GM18861 (cell line): Measurements from ENCODE around the gene USH1G.
"Not testable (repeated sequence)": the region's sequence is repeated elsewhere in the genome, so short reads cannot be mapped to it uniquely, and the experiment has no call there.

Experiments used
- ATAC-seq: cut with Tn5 transposase; IDR thresholded peaks from one replicate; pipeline ENCODE4 v1.9.1; 2021; ENCODE audit not compliant: unreplicated experiment

Gene USH1G

GRCh38 chr17:74922694-74923537 is at the start of gene USH1G:
TSS of gene USH1G (minus strand) at chr17:74923255. CDS start at chr17:74923073, 182 bp downstream.
- no peak for ATAC-seq

GRCh38 chr17:74972107-74972972 is 49.3 kb upstream of the USH1G start, which contains the start of gene HID1:
TSS of gene HID1 (minus strand) at chr17:74972759. CDS start at chr17:74972656, 103 bp downstream.
- no peak for ATAC-seq

GRCh38 chr17:74971842-74972106 is 48.7 kb upstream of the USH1G start:
- ATAC-seq, result no peak

- no peak for ATAC-seq
Observed at GRCh38 chr17:74971069-74971841, 48.2 kb upstream of the USH1G start.

- no peak for ATAC-seq
Observed at GRCh38 chr17:74970395-74970794, 47.3 kb upstream of the USH1G start.

- not testable (repeated sequence) for ATAC-seq
Observed at GRCh38 chr17:74969501-74969900, 46.4 kb upstream of the USH1G start.

GRCh38 chr17:74968361-74968780 is 45.3 kb upstream of the USH1G start:
- ATAC-seq, result no peak

GRCh38 chr17:74964988-74965622 is 42.0 kb upstream of the USH1G start:
- no peak for ATAC-seq

- ATAC-seq, result no peak
Observed at GRCh38 chr17:74964246-74964761, 41.2 kb upstream of the USH1G start.

GRCh38 chr17:74963656-74964055 is 40.6 kb upstream of the USH1G start:
- ATAC-seq, result no peak

- no peak for ATAC-seq
Observed at GRCh38 chr17:74962622-74963394, 39.8 kb upstream of the USH1G start.

- ATAC-seq, result no peak
Observed at GRCh38 chr17:74961657-74962350, 38.7 kb upstream of the USH1G start.

- ATAC-seq, result no peak
Observed at GRCh38 chr17:74960570-74961342, 37.7 kb upstream of the USH1G start.

- no peak for ATAC-seq
Observed at GRCh38 chr17:74959826-74960515, 36.9 kb upstream of the USH1G start.

- ATAC-seq, result no peak
Observed at GRCh38 chr17:74957935-74958740, 35.1 kb upstream of the USH1G start.

- no peak for ATAC-seq
Observed at GRCh38 chr17:74956093-74956492, 33.0 kb upstream of the USH1G start.
